ENCODE results near the gene SHANK2. TPM values are rescaled to one million over a fixed set of nuclear protein-coding genes. Genes with fewer than 3 reads are reported as not detected.

SHANK2 gene
- total RNA-seq, 1 donor from 2014 or later, result 0.11 TPM

DNA sequence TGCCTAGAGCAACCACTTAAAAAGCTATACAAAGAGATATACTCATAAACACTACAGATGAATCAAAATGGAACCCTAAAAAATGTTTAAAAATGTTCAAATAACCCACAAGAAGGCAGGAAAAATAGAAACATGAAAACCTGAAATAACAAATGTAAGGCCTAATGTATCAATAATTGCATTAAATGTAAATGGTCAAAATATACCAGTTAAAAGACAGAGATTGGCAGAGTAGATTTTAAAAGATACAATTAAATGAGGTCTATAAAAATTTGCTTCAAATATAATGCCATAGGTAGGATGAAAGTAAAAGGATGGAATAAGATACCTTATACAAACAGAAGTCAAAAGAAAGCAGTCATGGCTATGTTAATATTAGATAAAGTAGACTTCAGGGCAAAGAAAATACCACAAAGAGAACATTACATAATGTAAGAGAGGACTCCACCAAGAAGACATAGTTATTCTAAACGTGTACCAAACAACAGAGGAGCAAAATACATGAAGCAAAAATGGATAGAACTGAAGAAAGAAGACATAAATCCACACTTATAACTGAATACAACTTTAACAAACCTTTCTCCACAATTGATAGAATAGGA, 25.2 kb downstream of the SHANK2 start:
- DNase-seq (ENCODE audit: low spot score), result no peak
- intact Hi-C loops (cut with DNase I), result no loop called here

DNA sequence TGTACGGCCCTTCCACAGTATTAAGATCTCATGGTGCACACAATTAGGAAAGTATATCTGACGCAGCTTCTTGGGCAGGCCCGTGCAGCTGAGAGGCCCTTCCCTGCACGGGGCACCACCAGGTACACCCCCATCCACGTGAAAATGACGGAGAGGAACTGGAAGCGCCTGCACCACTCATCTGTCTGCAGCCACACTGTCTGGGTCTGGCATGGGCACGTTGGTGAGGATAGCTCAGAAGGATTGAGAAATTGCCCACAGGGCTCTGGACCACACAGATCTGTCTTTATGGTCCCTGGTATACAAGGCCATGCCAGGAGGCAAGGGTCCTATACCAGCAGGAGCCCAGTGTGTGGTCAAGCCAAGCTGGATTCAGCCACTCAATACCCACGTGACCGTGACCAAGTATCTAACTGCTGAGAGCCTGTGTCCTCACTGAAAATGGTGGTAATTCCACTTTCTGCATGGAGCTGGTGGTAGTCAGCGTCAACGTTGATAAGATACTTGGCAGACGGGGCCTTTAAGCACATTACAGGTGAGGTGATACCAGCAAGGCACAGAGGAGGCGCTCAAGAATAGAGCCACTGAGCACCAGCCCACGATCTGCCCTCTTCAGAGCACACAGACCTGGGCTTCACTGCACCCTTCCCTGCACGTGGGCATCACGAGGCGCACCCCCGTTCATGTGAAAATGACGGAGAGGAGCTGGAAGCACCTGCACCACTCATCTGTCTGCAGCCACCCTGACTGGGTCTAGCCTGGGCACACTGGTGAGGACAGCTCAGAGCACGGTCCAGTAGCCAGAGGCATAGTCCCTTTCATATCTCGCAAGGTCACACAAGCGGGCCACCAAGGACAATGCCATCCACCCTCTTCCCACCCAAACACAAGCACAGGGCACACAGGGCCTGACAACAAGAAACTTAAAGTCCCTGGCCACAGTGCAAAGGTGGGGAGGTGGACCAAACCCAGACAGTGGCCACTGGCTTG, 28.4 kb downstream of the SHANK2 start:
- intact Hi-C loops (cut with DNase I), result no loop called here
- DNase-seq (ENCODE audit: low spot score), result peak; percentile 72

DNA sequence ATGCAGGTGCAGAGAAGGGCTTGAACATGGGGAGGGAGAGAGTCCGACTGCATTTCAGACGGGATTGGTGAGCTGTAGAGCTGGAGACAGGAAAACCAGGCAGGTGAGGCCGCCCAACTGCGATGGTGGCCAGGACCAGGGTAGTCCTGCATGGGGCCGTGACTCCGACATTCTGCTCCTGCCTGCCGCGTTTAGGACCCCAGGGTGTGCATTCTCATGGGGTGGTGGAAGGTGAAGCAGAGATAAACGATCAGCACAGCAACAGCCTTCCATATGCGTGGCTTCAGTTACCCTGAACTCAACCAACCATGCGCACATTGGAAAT, 29.3 kb downstream of the SHANK2 start:
- DNase-seq (ENCODE audit: low spot score), result peak; percentile 55
- intact Hi-C loops (cut with DNase I), result no loop called here

DNA sequence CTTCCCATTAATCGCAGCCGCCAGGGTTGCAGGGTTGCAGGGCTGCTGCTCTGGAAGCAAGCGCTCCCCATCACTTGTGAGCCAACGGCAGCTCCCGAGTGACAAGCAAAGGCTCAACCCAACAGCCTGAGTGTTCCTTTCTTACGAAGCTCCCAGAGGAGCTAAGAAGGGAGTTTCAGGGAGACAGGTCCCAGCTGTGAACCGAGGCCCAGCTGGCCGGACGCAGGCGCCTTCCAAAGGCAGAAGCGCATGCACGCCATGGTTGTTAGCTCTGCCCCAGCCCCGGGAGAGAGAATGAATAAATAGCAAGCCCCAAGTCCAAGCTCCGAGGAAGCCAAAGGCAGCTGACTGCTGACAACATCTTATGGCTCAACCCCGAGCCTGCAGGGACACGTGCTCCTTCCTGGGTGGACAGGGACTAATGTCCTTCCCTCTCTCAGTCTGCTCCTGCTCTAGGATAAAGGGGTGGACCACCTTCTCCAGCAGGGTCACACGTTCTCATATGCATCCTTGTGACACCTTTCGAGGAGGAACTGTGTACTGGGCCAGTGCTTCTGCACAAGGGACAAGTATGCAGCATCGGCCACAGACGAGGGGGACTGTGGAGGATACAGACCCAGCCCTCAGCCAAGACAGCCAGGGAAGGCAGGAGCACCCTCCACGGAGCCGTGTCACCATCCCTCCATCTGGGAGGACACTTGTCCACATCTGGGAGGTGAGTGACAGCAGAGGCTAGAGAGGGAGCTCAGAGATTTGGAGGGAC, 29.9 kb downstream of the SHANK2 start:
- peak; percentile 67 for DNase-seq (ENCODE audit: low spot score)
- intact Hi-C loops (cut with DNase I), result no loop called here

DNA sequence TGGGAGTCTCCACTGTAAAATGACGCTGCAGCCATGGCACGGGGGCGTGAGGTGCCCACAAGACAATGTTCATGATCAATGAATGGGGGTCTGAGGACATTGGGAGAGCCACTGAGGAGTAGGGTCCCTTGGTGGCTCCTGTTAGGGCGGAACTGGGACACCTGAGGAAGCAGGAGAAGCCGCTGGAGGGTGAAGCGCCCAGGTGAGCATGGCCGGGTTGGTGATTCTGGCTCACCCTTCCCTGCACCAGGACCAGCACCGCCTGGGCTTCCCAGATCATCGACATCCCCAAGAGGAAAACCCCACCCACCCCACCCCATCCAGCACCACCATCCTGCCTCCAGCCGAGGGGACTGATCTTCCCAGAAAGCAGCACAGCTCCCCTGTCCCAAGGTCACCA, 30.6 kb downstream of the SHANK2 start:
- intact Hi-C loops (cut with DNase I), result no loop called here
- DNase-seq (ENCODE audit: low spot score), result no peak

DNA sequence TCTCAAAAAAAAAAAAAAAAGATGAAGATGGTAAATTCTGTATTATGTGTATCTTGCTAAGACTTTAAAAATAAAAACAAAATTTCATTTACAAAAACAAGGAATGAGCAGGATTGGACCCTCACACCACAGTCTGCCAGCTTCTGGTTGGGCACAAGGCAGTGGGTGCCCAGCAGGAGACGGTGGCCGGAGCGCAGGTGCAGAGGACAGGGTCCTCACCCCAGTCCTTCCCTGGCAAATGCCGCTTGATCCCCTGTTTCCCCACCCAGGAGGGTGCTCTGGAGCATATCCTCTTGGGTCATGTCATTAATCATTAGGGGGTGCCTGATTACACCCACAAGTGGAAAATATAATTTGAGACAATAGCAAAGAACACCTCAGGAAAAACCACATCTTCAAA, 31.2 kb downstream of the SHANK2 start:
- intact Hi-C loops (cut with DNase I), result no loop called here
- DNase-seq (ENCODE audit: low spot score), result peak; percentile 27

DNA sequence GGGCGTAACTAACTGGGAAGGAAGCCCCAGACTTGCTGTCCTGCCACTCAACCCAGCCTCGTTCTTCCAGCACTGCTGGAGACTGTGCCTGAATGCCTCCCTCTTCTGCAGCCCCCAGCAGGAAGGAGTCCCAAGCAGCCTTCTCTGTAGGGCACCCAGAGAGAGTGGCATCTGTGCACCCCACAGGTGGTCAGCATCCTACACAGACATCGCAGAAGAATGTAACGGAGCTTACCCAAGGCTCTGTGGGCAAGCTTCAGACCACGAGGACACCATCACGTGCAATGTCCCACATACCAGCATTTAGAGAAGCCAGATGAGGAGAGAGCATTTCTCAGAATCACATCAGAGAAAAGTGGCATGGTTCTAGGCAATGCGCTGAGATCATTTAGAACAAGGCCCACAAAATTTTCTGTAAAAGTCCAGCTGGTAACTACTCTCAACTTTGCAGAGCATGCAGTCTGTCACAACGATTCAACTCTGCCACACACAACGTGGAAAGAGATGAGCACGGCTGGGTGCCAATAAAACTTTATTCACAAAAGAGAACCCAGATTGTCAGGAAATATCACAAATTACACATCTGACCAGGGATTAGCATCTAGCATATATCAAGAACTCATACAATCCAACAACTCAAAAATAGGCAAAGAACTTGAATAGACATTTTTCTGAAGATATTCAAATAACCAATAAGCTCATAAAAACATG, 33.4 kb downstream of the SHANK2 start:
- intact Hi-C loops (cut with DNase I), result no loop called here
- peak; percentile 38 for DNase-seq (ENCODE audit: low spot score)

DNA sequence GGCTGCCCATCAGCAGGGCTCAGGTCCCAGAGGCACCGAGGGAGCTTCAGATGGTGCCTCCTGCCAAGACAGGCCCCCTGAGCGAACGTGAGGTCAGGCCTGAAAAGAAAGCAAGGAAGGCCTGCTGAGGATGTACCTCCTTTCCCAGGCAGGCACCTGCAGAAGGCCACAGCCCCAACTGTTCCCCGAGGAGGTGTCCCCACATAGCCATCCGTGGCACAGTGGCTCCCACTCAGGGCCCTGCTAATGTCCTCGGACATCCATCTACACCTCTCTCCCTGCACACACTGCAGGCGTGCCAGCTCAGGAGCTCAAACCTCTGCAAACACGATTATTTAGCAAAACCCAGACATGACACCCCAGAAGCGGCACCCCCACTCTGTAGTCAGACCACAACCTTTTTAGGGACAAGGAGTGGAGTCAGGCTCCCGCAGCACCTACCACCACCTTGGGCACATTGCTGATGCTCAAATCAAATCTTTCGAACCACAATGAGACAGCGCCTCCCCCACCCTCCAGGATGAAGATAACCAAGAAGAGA, 36.9 kb downstream of the SHANK2 start:
- DNase-seq (ENCODE audit: low spot score), result peak; percentile 44
- intact Hi-C loops (cut with DNase I), result no loop called here

DNA sequence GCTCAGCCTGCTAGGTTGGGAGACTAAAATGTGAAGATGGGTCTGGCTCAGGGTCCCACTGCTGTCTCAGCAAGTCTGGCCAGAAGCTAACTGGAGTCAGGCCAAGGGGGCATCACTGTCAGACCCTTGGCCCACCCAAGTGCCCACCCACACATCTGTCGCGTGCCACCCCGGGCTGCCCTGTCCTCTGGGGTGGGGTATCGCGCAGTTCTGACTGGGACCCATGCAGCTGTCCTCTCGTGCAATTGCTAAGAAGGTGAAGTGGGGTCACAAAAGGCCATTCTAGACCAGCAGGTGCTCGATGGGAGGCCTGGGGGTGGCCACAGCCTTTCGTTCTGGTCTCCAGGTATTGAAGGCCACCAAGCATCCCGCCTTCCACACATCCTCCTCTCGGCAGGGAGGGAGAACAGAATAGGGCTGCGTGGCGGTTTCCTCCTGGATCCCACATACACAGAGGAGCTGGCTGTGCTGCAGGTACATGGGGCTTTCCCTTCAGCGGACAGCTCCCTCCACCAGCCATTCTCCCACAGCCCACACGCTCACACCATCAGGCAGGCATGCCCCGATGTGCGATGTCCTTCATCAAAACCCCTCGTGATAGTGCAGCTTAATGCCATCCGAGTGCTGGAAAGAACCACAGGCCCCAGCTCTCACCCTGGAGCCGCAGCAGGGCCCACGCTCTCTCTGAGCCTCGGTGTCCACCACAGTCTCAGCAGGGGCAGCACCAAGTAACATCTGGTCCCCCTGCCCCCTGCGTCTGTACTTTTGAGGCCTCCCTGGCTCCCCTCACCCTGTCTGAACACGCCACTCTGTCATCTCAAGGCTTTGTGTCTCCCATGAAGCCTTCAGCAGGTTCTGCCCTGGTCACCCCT, 37.6 kb downstream of the SHANK2 start:
- peak; percentile 68 for DNase-seq (ENCODE audit: low spot score)

DNA sequence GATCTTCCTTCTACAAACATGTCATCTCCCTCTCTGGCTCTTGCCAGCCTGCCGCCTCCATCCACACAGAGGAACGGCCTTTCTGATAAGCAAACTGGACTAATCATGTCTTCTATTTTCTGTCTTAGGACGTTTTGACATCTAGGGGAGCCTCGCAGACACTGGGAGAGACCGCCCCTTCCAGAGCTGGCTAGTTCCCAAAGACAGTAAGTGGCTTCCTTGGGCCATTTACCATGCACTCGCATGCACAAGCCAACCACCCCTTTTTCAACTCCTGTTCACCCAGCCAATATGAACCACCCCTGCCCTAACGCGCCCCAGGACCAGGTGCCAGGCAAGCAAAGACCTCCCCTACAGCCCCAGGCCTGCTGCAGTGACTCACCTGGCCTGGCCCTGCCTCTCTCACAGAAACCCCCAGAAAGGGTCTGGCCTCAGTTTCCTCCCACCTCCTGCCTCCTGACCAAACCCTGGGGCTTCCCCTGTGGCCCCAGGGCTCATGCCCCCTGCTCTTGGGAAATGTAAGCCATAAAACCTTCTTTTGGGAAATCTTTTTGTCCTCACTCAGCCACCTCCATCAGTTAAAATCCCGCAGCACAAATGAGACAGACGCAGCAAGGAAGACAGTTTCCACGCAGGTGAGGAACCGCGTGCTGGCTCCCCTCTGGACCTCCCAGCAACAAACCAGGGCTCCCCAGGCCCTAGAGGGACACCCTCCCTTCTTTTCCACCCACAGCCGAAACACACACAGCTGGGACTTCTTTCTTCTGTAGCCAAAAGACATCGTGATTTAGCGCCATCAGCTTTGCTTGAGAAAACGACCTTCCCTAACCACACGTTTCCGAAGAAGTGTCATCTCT, 38.5 kb downstream of the SHANK2 start:
- peak; percentile 49 for DNase-seq (ENCODE audit: low spot score)
- intact Hi-C loops (cut with DNase I), result no loop called here

More for the DNA sequence above, 37.6 kb downstream of the SHANK2 start:
- intact Hi-C loops (cut with DNase I), result no loop called here

DNA sequence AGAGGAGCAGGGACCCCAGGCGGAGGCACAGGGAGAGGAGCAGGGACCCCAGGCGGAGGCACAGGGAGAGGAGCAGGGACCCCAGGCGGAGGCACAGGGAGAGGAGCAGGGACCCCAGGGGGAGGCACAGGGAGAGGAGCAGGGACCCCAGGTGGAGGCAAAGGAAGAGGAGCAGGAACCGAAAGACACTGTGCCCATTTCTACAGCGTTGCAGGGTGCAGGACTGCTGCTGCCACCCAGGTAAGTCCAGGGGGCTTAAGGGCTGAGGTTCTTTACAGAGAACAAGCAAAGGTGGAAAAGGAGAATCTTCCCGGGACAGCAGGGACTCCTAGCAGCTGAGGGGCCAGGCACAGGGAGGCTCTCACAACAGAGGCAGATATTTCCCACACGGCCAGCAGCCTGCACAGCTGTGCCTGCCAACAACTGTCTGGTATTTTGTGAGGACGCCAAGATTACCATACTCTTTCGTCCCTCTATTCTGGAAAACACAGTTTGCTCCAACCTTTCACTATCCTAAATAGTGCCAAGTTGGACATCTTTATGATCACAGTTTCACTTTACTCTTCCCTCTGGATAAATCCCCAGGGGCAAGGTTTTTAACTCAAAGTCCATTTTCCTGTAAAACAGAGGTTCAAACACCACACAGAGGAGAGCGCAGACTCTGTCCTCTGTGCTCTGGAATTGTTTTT, 39.4 kb downstream of the SHANK2 start:
- intact Hi-C loops (cut with DNase I), result no loop called here
- DNase-seq (ENCODE audit: low spot score), result peak; percentile 53

DNA sequence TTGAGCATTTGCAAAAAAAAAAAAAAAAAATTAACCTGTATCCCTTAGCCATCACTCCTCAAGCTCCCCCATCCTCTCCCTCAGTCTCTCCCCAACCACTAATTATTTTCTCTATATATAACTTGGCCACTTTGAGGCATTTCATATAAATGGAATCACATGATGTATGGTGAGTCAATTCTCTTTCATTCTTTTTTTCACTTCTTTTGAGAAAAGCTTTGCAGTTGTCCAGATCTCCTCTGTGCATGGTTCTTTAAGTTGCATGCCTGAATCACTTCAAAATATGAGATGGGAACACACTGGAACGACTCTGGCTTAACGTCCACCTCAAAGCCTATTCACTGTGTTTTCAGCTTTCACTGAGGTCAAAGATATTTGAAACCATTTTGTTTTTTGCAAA, 40.7 kb downstream of the SHANK2 start:
- DNase-seq (ENCODE audit: low spot score), result no peak
- intact Hi-C loops (cut with DNase I), result no loop called here

DNA sequence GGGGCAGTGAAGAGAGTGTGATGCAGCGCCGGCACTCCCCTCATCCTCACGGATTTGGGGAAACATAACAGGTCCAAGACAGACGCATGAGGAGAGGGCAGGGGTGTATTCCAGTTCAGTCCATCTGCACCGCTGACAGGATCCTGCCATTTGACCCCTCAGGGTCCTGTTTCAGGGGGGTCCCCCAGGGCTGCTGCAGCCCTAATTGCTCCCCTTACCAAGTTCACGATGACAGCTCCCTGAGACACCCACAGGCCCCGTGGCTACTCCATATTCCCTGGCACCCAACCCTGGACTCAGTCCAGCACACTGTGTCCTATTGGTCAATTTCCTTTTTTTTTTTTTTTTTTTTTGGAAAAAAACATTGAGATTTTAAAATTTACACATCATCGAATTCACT, 41.5 kb downstream of the SHANK2 start:
- DNase-seq (ENCODE audit: low spot score), result peak; percentile 44
- intact Hi-C loops (cut with DNase I), result no loop called here

DNA sequence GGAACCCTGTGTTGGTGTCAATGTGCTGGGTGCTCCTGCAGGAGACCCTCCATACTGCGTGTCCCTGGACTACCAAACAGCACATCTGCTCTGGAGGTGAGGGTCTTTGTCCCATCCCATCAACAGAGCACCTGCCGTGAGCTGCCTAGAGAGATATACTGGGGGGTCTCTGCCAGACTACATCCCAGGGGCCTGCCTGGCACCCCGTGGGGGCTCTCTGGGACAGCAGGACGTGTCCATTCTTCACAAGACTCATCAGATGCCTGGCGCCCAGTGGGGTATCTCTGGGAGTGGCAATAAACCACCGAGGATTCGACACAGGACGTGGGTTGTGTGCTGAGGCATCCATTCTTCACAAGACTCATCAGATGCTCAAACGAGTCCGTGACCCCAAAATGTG, 42.7 kb downstream of the SHANK2 start:
- intact Hi-C loops (cut with DNase I), result no loop called here
- peak; percentile 54 for DNase-seq (ENCODE audit: low spot score)

DNA sequence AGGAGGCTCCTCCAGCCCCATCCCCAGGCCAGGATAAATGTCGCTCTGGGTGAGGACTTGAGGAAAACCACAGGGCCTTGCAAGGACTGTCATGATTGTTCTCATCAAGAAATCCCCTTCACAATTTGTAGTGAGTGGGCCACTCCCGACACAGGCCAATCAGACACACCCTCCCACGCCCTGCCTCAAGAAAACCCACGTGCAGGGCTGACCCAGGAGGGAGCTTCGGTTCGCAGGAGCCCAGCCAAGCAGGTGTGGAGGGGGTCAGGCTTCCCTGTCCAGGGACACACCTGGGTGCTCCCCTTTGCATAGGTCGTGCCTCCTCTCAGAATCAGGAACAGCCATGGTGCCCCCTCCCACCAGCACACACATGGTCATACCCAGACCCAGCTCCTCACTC, 43.2 kb downstream of the SHANK2 start:
- DNase-seq (ENCODE audit: low spot score), result peak; percentile 22

DNA sequence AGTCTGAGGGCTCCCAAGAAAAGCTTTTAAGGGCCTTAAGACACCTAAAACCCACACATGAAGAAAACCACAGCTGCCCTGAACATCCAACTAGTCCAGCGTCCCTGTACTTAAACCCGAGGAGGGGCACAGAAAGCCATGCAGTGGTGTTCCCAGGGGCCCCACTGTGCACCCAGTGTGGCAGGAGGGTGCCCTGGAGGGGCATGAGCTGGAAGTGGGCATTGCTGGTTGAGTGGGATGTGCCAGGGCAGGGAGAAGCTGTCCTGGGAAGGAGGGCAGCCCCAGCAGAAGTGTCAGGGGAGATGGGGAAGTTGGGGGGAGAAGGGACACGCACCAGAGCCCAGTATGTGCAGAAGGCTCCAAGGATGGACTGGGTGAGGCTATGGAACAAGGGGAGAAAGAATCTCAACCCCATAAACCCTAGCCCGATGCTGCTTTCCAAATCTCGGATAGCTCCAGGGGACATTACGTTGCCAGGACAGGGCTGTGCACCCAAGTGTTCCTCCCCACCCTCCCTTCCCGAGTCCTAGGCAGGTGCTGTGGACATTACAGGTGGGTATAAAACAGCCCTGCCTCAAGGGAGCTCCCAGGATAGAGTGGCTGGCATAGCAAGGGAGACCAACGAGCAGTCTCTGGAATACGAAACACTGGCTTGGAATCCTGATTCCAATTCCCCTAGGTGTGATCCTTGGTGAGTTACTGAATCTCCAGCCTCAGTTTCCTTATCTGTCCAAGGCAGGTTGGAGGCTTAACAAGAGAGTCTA, 44.2 kb downstream of the SHANK2 start:
- peak; percentile 53 for DNase-seq (ENCODE audit: low spot score)

More for the DNA sequence above, 43.2 kb downstream of the SHANK2 start:
- intact Hi-C loops (cut with DNase I), result no loop called here

More for the DNA sequence above, 44.2 kb downstream of the SHANK2 start:
- intact Hi-C loops (cut with DNase I), result no loop called here

All from cardiac septum (tissue), 1 donor.